WI38 (cell line): ENCODE results near the gene CACNA1A.

ENCODE experiments used
- H3K4me3 ChIP-seq: 2 replicates; pipeline ENCODE4 v1.5.1; 2011; ENCODE audit warnings: low read depth, mild to moderate bottlenecking, control low read depth, low read length
- TF ChIP-seq, protein P1 (sequence below): IDR thresholded peaks from 2 replicates; pipeline ENCODE4 v1.5.1; 2012; ENCODE audit warnings: low read depth, mild to moderate bottlenecking, control low read depth, low read length

The CACNA1A gene

DNA sequence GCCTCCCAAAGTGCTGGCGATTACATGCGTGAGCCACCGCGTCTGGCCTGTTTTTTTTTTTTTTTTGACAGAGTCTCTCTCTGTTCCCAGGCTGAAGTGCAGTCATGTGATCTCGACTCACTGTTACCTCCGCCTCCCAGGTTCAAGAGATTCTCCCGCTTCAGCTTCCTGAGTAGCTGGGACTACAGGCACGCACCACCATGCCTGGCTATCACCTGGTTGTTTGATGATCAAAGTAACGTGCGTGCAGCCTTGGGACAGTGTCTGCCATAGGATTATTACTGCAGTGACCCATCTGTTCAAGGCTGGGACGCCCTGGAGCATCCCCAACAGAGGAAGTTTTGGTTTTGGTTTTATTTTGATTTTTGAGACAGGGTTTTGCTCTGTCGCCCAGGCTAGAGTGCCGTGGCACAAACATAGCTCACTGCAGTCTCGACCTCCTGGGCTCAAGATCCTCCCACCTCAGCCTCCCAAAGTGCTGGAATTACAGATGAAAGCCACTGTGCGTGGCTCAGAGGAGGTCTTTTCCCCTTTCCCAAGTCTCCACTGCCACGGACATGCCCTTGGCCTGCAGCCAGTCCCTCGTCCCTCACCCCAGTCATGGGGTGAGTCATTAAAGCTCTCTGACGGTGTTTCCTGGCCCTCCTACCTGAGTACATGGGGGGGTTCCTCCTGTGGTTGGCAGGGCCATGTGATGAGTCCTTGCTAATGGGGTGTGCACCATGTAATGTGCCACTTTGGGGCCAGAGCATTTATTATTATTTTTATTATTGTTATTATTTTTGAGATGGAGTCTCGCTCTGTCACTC, 290.5 kb downstream of the CACNA1A start:
- no peak overlapping the region for H3K4me3 ChIP-seq
- TF ChIP-seq, protein P1, sequence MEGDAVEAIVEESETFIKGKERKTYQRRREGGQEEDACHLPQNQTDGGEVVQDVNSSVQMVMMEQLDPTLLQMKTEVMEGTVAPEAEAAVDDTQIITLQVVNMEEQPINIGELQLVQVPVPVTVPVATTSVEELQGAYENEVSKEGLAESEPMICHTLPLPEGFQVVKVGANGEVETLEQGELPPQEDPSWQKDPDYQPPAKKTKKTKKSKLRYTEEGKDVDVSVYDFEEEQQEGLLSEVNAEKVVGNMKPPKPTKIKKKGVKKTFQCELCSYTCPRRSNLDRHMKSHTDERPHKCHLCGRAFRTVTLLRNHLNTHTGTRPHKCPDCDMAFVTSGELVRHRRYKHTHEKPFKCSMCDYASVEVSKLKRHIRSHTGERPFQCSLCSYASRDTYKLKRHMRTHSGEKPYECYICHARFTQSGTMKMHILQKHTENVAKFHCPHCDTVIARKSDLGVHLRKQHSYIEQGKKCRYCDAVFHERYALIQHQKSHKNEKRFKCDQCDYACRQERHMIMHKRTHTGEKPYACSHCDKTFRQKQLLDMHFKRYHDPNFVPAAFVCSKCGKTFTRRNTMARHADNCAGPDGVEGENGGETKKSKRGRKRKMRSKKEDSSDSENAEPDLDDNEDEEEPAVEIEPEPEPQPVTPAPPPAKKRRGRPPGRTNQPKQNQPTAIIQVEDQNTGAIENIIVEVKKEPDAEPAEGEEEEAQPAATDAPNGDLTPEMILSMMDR, result no peak

DNA sequence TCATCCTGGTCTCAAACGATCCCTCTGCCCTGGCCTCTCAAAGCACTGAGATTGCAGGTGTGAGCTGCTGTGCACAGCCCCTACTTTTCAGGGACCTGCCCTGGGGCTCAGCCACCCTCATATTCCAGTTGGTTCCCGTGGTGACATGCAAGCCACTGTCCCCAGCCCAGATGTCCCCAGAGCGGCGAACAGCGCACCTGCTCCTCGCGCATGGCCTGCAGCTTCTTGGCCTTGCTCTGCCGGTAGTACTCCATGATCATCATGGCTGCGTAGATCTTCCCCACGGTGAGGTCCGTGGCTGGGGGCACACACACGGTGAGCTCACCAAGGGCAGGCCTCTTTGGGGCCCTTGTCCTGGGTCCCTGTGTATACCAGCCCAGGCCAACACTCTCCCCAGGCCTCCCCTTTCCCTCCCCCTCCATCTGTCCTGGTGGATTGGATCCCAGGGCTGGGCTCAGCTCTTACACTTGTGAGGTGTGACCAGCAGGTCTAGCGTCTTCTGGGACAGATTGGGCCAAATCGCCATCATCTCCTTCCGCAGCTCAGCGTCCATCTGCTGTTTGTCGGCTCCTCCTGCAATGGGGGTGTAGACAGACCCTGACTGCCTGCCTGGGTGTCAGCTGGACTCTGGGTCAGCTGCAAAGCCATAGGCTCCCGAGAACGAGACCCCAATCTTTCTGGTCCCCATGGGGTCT, 292.1 kb downstream of the CACNA1A start:
- H3K4me3 ChIP-seq, result no peak overlapping the region
- TF ChIP-seq, protein P1, result no peak

DNA sequence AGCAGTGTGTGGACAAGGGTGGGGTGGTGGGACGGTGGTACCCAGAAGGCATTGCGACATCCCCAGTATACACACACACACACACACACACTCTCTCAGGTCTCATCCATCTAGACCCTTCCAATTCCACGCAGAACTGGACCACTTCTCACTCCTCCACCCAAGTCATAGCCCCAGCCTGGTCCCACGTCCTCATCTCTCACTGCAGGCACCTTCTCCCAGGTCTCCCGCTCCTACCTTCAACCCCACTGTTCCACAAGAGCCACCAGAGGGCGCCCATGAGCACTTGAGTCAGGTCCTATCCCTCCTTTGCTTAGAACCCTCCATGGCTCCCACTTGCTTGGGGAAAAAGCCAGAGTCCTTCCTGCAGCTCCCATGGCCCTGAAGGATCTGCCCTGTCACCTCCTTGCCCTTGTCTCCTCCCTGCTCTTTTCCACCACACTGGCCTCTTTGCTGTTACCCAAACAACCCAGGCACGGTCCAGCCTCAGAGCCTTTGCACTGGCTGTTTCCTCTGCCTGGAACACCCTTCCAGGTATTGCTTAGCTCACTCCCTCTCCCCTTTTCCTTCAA, 293.4 kb downstream of the CACNA1A start:
- TF ChIP-seq, protein P1, result peak; percentile 29; the same call in 1 of the 2 replicates
- H3K4me3 ChIP-seq, result no peak overlapping the region

DNA sequence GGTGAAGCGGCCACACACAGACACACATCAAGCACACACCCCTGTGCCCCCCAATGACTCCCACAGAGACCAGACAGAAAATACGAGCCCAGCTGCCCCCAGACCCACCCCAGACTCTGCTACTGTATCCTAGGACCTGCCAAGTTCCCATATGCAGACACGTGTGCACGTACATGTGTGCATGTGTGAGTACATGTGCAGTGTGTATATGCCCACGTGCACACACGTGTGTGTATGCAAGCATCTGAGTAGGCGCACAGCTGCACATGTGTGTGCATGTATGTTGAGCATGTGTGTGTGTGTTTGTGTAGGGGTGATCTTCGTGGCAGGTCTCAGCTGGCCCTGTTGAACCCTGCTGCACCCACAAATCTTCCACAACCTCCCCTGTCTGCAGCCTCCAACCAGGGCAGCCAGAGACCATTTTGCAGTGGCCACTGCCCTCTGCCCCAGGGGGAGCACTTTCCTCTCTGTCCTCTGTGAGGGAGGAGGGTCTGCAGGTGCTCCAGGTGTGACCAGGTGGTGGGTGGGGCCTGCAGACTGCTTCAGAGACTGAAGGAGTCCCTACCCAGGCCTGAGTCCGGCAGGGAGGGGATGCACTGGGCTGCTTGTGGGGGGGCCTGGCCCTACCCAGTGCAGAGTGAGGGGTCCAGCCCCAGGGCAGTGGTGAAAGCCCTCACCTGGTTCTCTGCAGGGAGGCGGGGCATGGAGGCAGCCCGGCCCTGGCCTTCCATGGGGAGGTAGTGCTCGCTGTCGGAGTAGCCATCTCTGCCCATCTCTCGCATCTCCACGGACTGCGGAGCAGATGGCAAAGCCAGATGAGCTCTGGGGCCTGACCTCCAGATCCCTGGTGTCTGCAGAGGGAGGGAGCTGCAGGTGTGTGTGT, 294.6 kb downstream of the CACNA1A start:
- TF ChIP-seq, protein P1, result no peak

DNA sequence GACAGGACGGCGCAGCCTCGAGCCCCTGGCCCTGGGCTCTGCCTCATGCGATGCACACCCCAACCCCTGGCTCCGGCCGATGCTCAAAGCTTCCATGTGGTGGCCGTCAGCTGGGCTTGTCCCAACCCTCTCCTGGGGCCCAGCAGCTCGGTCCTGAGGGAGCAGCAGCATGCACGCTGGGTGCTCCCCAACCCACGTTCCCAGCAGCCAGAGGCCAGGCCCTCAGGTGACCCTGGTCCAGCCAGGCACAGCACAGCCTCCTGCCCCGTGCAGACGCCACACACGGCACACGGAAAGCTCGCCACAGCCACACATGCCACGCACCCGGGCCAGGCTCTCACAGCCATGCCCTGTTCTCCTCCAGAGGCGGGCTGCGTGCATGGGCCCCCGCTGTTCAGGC, 295.3 kb downstream of the CACNA1A start:
- TF ChIP-seq, protein P1, result no peak
- no peak overlapping the region for H3K4me3 ChIP-seq

More for the DNA sequence above, 294.6 kb downstream of the CACNA1A start:
- H3K4me3 ChIP-seq, result no peak overlapping the region

DNA sequence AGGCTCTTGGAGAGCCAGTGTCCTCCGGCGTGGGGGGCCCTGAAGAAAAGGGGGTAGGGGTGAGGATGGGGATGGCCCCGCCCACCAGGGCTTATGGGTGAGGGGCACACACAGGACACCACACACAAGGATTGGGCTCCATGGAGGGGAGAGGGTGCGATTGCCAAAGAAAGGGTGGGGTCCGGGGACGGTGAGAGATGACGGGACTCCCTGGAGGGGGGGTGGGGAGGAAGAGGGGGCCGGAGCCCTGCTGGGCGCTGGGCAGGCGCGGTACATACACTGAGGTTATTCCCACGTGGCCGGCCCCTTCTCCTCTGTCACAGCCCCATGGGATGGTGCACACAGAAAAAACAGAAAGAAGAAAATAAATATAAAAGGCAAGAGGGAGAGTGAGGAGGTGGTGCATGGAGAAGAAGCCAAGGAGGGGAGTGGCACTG, 295.9 kb downstream of the CACNA1A start:
- TF ChIP-seq, protein P1, result no peak
- H3K4me3 ChIP-seq, result no peak overlapping the region
